Transverse colon (tissue), 4 donors: ENCODE results near the gene CDHR3.

Experiments used
- POLR2A ChIP-seq: fragments of 450-650 bp; IDR thresholded peaks from one replicate; pipeline ENCODE4 v1.6.1; 2016; ENCODE audit warnings: antibody characterized with exemption, mild to moderate bottlenecking, moderate library complexity
- POLR2AphosphoS5 ChIP-seq, 3 donors: sonication (generic); formaldehyde crosslinking; IDR thresholded peaks; one replicate each; pipeline ENCODE4 v1.6.1; 2016; ENCODE audit warnings: antibody characterized with exemption in 3 of 3
- TF ChIP-seq, protein P1 (sequence below), 5 experiments: fragments of 200-600 bp in 3 of 5; fragments of 450-650 bp in 2 of 5; sonication (generic) in 3 of 5; IDR thresholded peaks; 1 replicate in 2 of 5; 2 replicates in 3 of 5; pipeline ENCODE4 v1.5.1; 2016 to 2017; ENCODE audit warnings: antibody characterized with exemption in 5 of 5, inconsistent platforms in 3 of 5, mild to moderate bottlenecking in 2 of 5, moderate library complexity in 1 of 5

DNA sequence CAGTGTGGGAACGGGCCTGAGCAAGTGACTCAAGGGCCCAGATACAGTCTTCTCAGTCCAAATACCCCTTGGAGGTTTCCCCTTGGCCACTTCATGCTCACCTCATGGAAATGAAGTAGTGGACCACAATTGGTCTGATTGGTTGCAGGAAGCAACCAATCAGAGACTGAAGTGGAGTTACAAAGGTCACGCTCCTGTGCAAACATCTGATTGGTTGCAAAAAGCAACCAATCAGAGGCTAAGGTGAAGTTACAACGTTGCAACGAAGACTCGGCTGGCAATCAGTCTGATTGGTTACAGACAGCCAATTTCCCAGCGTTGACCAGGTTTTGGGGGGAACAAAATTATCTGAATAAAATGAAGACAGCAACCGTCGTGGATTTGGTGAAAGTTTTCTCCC lies 72.5 kb downstream of the CDHR3 start:
- TF ChIP-seq, protein P1, sequence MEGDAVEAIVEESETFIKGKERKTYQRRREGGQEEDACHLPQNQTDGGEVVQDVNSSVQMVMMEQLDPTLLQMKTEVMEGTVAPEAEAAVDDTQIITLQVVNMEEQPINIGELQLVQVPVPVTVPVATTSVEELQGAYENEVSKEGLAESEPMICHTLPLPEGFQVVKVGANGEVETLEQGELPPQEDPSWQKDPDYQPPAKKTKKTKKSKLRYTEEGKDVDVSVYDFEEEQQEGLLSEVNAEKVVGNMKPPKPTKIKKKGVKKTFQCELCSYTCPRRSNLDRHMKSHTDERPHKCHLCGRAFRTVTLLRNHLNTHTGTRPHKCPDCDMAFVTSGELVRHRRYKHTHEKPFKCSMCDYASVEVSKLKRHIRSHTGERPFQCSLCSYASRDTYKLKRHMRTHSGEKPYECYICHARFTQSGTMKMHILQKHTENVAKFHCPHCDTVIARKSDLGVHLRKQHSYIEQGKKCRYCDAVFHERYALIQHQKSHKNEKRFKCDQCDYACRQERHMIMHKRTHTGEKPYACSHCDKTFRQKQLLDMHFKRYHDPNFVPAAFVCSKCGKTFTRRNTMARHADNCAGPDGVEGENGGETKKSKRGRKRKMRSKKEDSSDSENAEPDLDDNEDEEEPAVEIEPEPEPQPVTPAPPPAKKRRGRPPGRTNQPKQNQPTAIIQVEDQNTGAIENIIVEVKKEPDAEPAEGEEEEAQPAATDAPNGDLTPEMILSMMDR (IDR thresholded peaks at IDR 0.05), result no peak
- no peak for TF ChIP-seq POLR2AphosphoS5 (IDR thresholded peaks at IDR 0.05)
- no peak for TF ChIP-seq POLR2A
